A204.1 (cell line): ENCODE data around the gene CACNA1C.
"Not testable (repeated sequence)": the region's sequence is repeated elsewhere in the genome, so short reads cannot be mapped to it uniquely, and the experiment has no call there.

Experiments used
- FAIRE-seq: peaks from 2 replicates; lab custom pipeline; 2012; peaks lifted over from hg19 to GRCh38; lab: Jason Lieb, UNC

Gene CACNA1C

DNA sequence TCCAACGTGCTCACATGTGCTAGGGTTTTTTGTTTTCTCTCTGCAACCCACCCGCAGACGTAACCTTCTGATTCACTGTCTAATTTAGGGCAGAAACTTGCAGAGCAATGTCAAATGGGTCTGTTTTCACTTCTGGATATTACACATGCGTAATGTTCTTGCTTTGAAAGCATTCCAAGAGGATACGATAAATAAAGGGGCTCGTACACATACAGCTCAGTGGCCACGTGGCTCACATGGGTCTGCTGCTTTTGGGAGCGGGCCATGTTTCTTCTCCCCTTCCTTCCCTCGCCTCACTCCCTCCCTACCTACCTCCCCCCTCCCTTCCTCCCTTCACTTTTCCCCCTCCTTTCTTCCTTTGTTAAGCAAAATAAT, 23.4 kb downstream of the CACNA1C start:
- no peak for FAIRE-seq

GRCh38 chr12:2076728-2077127, 23.9 kb downstream of the CACNA1C start:
- no peak for FAIRE-seq

DNA sequence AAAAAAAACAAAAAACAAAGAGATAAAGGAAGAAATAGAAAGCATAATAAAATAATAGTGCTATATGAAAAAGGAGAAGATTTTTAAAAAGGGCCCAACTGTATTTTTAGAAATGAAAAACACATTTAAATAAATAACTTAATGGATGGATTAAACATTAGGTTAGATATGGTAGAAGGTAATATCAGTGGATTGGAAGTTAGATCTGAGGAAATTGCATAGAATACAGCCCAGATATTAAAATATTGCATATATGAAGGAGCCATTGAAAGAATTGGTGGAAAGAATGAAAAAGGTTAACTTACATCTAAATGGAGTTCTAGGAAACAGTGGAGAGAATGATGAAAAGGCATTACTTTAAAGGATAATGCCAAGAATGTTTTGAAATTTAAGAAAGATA, 27.8 kb downstream of the CACNA1C start:
- FAIRE-seq, result no peak

DNA sequence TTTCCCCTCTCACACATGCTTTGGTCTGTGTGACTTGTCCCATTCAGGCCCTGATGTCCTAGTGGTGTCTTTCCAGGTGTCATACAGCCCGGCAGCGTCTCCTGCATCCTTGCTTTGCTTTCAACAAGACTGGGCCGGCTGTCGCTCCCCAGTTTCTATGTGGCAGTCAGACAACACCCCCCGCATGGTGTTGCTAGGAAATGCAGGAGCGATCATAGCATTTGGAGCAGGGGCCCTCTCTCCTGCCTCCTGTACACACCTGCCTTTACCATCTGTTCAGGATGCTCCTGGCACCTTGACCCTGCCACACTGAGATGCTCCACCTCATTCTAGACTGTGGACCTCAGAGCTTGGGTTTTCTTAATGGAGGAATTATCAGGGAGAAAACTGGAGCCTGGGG, 29.5 kb downstream of the CACNA1C start:
- FAIRE-seq, result no peak

DNA sequence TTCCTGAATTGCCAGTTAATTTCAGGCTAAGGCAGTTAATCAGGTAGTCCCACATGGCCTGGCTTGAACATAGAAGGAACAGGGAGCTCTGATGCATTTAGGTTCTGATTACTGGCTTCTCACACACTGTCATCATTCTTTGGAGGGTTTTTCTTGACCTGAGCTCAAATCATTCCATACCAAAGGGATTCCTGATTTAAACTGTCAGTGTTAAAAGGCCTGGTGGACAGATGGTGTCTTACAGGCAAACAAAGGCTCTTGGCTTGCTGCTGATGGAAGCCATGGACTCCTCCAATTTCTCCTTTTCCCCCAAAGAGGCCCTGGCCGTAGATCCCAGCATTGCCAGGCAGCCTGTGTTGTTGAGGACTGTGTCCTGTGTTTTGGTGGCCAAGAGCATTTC, 30.2 kb downstream of the CACNA1C start:
- FAIRE-seq, result no peak

GRCh38 chr12:2083561-2083960, 30.8 kb downstream of the CACNA1C start:
- no peak for FAIRE-seq

DNA sequence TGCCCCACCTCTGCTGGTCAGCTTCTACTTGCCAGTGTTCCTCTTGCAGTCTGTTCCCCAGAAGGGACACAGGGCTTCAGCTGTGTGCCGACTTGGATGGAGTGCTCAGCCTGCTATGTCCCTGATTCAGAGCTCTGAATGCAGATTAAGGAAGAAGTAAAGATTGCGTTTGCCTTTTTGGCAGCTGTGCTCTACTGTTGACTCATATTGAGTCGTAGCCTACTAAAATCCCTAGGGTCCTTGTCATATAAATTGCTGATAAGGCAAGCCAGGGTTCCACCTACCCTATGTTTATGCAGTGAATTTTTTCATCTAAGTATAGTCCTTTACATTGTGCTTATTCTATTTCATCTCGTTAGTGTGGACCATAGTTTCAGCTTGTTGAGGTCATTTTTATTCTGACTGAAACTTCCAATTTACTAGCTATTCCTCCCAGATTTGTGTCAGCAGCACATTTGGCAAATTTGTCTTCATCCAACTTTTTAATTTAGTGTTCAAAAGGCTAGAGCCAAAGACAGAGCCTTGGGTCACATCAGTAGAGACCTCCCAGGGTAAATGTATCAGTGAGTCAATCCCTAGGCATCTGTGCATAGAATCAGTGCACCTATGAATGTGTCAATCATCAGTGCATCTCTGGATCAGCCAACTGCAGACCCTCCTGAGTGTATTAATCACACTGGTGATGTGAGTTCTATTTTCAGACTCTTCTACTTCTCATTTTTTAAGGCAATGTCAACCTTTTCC, 31.9 kb downstream of the CACNA1C start:
- FAIRE-seq, result no peak

DNA sequence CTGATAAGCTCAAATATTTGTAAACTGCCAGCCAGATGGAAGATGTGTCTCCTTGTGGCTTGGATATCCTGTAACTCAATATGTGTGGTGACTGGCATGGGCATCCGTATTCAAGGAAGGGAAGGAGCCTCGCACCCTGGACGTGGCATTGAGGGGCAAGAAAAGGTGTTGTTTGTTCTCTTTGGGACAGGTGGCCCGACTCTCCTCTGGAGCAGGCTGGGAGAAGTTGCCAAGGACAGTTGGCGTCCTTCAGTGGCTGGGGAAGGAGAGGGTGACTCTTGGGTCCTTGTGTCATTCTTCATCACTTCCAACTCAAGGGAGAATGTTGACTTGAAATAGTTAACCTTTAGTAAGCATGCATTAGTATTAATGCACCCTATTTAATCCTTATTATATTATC, 39.6 kb downstream of the CACNA1C start:
- FAIRE-seq, result no peak

GRCh38 chr12:2092890-2093289, 40.1 kb downstream of the CACNA1C start:
- no peak for FAIRE-seq

DNA sequence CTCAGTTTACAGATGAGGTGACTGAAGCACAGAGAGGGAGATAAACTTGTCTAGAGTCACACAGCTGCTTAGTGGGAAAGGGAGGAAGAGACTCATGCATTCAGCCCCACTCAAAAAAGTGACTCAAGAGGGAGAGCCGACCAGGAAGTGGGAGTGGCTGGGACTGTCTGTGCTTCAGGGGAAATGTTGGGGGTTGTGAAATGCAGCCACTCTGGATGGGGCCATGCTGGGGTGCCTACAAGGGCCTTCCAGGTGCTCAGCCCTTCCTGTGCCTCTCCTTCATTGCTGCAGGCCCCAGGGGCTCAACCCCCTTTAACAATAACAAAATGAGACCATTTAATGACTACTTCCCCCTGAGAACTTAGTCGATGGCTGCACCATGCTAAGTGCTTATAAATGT, 41.8 kb downstream of the CACNA1C start:
- FAIRE-seq, result no peak

GRCh38 chr12:2095878-2096277, 43.1 kb downstream of the CACNA1C start:
- no peak for FAIRE-seq

DNA sequence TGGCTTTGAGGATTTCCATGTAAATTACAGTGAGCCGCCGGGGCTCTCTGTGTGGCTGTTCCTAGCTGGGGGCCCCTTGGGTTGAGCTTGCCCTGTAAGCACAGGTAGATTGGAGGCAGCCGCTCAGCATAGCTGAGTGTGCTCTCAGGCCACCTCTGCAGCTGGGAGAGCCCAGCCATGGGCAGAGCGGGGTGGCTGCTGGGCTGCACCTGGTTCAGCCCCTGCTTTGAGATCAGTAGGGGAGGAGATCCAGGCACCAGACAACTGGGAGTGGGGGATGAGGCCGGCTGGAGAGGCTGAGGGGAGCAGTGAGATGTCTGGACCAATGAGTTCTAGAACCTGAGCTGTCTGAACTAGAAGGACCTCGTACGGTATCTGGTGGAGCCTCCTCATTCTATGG, 44.8 kb downstream of the CACNA1C start:
- no peak for FAIRE-seq

DNA sequence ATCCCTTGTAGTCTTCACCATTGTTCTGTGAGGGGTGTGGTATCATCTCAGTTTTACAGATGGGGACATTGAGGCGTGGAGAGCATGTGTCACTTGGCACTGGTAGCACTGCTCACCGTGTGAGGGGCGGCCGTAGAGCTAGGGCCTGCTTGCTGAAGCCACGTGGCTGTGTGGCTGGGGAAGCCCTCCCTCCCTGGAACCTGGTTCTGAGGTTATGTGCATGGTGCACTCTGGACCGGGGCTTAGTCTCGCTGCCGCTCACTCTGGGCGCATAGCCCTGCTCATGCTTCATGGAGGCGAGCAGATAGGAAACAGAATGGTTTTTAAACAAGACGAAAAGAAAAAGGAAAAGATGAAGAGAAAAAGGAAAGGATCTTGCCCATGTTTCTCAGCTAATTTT, 46.1 kb downstream of the CACNA1C start:
- FAIRE-seq, result no peak

- FAIRE-seq, result no peak
Measured at GRCh38 chr12:2099595-2099994, 46.8 kb downstream of the CACNA1C start.

DNA sequence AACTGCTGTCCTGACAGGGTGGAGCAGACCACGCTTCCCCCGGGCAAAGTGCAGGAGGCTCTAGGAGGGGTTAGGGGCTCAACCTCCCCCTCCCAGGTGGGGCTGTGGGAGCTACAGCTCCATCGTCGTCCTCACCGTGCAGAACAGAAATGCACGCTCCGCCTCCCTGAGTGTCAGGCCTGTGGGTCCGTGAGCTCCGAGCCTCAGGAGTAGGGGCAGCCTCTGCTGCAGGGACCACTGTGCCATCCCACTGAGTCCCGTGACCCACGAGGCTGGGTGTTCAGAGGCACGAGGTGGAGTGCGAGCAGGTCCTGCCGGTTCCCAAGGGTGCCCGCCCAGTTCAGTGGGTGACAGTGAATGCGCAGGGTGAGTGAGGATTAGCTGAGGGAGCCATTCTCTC, 48.6 kb downstream of the CACNA1C start:
- FAIRE-seq, result no peak

GRCh38 chr12:2101771-2102170, 49.0 kb downstream of the CACNA1C start:
- FAIRE-seq, result no peak

- FAIRE-seq, result not testable (repeated sequence)
Measured at GRCh38 chr12:2102736-2103135, 49.9 kb downstream of the CACNA1C start.

DNA sequence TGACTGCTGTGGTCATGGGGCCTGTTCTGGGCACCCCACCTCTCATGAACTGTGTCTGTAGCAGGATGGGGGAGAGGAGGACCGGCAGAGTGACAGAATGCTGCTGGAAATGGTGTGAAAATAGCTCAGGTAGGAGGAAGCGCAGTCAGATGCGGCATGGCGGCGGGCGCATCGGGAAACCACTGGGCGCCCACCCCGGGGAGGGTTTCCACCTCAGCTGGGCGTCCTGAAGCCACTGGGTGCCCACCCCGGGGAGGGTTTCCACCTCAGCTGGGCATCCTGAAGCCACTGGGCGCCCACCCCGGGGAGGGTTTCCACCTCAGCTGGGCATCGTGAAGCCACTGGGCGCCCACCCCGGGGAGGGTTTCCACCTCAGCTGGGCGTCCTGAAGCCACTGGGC, 52.6 kb downstream of the CACNA1C start:
- not testable (repeated sequence) for FAIRE-seq

DNA sequence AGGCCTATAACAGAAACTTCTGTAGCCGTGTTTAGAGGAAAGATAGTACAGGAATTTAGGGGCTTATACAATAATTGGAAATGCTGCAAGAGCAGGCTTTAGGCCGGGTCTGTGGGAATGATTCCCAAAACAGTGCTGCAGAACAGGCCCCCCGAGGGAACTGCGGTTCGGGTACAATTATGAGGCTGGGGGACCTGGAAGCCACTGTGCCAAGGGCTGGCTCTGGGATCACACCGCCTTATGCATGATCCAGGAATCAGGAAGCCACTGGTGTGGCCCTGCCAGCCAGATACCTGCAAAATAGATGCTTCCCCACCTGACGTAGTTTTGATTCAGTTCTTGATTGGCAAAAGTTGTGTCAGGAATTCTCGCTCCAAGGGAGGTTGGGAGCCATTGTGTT, 55.4 kb downstream of the CACNA1C start:
- FAIRE-seq, result no peak

DNA sequence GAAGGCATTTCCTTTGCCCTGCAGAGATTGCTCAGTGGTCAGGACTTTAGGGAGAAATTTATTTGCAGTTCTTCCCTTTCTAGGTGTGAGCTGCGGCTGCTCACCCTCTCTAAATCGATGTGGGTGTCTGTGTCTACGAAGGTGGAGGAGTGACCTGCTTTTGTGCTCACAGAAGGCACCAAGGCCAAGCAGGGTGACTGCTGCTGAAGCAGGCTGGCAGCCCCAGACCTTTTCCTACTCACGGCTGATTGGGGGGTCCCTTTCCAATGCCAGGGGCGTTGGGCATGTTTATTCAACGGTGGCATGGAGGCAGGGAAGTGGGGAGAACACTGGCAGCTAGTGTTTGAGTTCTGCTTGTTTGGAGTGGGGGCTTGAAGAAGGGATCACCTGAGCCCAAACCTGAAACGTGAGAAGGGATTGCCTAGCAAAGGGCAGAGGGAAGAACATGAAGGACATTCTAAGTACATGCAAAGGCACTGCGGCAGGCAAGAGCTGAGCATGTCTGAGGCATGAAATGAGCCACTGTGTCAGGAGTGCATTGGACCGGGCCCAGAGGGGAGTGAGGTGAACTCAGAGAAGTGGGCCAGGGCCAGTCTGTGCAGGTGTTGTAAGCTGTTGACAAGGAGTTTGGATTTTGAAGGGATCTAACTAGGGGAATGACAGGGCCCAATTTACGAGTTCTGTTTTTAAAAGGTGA, 56.3 kb downstream of the CACNA1C start:
- FAIRE-seq, result no peak

GRCh38 chr12:2110127-2110526, 57.3 kb downstream of the CACNA1C start:
- no peak for FAIRE-seq

DNA sequence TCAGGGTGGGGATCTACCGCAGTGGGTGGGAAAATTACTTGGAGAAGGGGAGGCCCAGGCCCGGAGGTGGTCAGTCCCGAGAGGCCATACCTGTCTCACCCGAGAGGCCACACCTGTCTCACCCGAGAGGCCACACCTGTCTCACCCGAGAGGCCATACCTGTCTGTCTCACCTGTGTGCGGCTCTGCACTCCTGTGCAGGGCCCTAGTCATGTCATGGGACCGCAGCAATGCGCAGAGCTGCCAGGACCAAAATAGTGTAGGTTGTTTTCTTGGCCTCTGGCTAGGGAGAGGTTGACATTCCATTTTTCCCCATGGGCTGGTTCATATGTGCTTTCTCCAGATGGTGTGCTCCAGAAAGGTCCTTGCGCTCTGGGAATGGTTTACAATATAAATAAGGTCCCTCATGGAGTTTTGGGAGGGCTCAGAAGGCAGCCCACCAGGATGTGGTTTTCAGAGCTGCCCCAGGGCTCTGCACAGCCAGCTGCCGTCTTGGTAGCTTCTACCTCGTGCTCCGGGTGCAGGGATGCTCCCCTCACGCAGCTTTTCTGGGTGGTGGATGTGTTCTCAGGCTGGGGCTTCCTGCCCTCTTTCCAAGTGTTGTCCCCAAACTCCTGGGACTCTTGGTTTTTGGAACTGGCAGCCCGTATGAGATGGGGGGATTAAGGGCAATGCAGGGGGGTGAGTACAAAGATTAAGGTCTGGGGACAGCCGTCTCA, 58.2 kb downstream of the CACNA1C start:
- FAIRE-seq, result no peak

DNA sequence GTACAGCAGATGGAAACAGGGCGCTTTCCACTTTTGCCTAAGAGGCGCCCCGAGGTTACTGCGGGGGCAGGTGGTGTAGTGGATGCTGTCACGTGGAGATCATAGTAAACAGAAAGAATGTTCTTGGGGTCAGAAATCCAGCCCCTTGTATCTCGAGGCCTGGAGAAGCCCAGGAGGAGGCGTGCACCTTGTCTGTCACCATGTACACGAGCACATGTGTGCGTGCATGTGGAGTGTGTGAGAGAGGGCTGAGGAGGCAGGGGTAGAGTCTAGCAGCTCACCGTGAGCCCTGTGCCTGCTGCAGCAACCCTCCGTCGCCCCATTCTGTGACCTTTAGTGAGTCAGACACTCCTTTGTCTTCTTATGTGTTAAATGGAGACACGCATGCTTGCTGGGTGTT, 59.0 kb downstream of the CACNA1C start:
- no peak for FAIRE-seq

DNA sequence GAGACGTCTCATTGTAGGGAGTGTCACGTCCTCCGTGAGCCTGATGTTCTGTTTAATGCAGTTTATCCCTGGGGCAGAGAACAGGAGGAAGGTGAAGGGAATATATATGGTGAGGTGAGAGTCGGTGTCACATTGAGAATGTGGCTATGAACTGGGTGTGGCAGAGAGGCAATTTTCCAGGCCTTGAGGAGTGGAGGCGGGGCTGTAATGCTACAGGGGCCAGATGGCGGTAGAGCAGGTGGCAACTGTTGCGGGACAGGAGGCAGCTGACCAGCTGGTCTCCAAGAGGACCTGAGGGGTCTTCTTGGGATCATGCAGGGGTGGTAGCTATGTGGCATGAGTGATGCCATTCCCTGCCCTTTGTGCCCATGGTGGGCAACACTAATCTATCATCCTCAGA, 59.6 kb downstream of the CACNA1C start:
- no peak for FAIRE-seq
